Large intestine (tissue), 3 donors: ENCODE results near the gene C17orf107. TPM values are rescaled to one million over a fixed set of nuclear protein-coding genes. Genes with fewer than 3 reads are reported as not detected.

Experiments used
- DNase-seq, 2 donors: peaks; one replicate each; pipeline versions ENCODE4 v3.0.0 to v3.0.0-alpha.2; 2013
- H3K27ac ChIP-seq: one replicate; pipeline ENCODE4 v1.5.1; 2013; ENCODE audit warnings: low read length
- H3K27me3 ChIP-seq: 2 replicates; pipeline ENCODE4 v1.6.1; 2013; ENCODE audit warnings: low read length; ENCODE audit not compliant: control insufficient read depth, insufficient read depth
- H3K36me3 ChIP-seq: 2 replicates; pipeline ENCODE4 v1.6.1; 2013; ENCODE audit warnings: low read length; ENCODE audit not compliant: control insufficient read depth, insufficient read depth
- H3K4me1 ChIP-seq: one replicate; pipeline ENCODE4 v1.6.1; 2013; ENCODE audit warnings: low read length; ENCODE audit not compliant: control insufficient read depth, insufficient read depth
- H3K4me3 ChIP-seq: one replicate; pipeline ENCODE4 v1.5.1; 2013; ENCODE audit warnings: low read length
- H3K9me3 ChIP-seq: one replicate; pipeline ENCODE4 v1.6.1; 2013; ENCODE audit warnings: mild to moderate bottlenecking, low read depth, low read length, moderate library complexity; ENCODE audit not compliant: control insufficient read depth
- WGBS: methylation state at CpG from one replicate; pipeline ENCODE4 v1.1.5; 2013; ENCODE audit warnings: low lambda C conversion rate; ENCODE audit not compliant: insufficient coverage; 5-methylcytosine and 5-hydroxymethylcytosine counted together
- polyA plus RNA-seq: library from polyadenylated mRNA; unstranded; fragments of 120-200 nt; gene quantifications from one replicate; pipeline ENCODE4 v1.2.1, GENCODE V29; 2013

Gene C17orf107
- polyA plus RNA-seq, 1 donor: 2.1 TPM

DNA sequence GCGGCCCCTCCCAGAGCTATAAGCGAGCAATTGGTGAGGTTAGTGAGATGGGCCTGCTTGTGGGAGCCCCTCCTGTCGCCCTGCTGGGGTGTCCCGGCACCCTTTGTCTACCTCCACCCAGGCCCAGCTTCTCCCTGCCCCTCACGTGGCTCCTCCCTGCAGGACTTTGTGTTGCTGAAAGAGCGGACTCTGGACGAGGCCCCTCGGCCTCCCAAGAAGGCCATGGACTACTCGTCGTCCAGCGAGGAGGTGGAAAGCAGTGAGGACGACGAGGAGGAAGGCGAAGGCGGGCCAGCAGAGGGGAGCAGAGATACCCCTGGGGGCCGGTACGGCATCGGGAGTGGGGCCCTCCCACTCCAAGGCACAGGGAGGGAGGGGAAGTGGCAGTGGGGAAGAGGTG is 6.1 kb upstream of the C17orf107 start:
- H3K4me3 ChIP-seq: peak overlapping the region; percentile 19
- peak; percentile 62 to 67 for DNase-seq
- H3K4me1 ChIP-seq: peaks cover 8% of the 10 kb centered on the region
- peak overlapping the region; percentile 65 for H3K27ac ChIP-seq
- H3K27me3 ChIP-seq: no peaks in the 10 kb centered on the region
- 80% methylated on average over 1 of the region's 18 CpGs for WGBS
- H3K9me3 ChIP-seq: no peaks in the 10 kb centered on the region
- H3K36me3 ChIP-seq: peaks cover 86% of the 10 kb centered on the region

DNA sequence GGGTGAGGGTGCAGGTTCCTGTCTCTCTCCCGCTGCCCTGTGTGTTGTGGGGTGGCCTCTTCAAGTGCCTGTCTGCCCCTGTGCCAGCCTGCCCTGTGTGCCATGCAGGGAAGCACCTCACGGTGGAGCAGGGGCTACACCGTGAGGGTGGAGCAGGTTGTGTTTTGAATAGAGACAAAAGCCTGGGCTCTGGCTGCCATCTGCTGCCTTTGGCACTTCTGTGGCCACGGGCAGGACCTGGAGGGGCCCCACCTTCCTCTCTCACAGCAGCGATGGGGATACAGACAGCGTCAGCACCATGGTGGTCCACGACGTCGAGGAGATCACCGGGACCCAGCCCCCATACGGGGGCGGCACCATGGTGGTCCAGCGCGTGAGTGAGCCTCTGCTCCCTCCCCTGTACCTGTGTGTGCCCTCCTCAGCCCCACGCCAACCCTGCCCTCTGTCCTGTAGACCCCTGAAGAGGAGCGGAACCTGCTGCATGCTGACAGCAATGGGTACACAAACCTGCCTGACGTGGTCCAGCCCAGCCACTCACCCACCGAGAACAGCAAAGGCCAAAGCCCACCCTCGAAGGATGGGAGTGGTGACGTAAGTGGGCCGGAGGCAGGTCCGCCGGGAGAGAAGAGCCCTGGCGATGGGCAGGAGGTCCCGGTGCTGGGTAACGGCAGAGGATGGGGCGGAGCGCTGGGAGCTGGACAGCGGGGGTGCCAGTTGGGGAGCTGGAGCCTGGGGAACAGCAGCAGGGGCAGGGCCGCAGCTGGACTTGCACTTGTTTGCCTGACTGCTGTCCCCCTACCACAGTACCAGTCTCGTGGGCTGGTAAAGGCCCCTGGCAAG is 5.4 kb upstream of the C17orf107 start:
- peak overlapping the region; percentile 65 for H3K27ac ChIP-seq
- H3K4me3 ChIP-seq: peak overlapping the region; percentile 19
- no peaks in the 10 kb centered on the region for H3K9me3 ChIP-seq
- peaks cover 2% of the 10 kb centered on the region for H3K27me3 ChIP-seq
- no peak for DNase-seq
- H3K4me1 ChIP-seq: peaks cover 13% of the 10 kb centered on the region
- WGBS: no CpG with 5 or more reads among the region's 31 CpGs
- H3K36me3 ChIP-seq: peaks cover 81% of the 10 kb centered on the region

DNA sequence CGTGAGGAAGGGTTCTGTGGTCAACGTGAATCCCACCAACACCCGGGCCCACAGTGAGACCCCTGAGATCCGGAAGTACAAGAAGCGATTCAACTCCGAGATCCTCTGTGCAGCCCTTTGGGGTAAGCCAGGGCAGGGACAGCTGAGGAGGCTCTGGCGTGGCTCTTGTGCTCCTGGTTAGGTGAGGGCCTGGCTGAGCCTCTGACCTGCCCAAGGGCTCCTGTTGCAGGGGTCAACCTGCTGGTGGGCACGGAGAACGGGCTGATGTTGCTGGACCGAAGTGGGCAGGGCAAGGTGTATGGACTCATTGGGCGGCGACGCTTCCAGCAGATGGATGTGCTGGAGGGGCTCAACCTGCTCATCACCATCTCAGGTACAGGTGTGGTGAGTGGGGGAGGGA is 4.2 kb upstream of the C17orf107 start:
- Histone ChIP-seq H3K9me3 (peaks cover 2% of the 10 kb centered on the region), H3K27ac (no peak overlapping the region), H3K4me1 (peaks cover 20% of the 10 kb centered on the region), H3K4me3 (no peak overlapping the region), H3K27me3 (peaks cover 13% of the 10 kb centered on the region), H3K36me3 (peaks cover 75% of the 10 kb centered on the region)
- DNase-seq: no peak
- WGBS: no CpG with 5 or more reads among the region's 13 CpGs

DNA sequence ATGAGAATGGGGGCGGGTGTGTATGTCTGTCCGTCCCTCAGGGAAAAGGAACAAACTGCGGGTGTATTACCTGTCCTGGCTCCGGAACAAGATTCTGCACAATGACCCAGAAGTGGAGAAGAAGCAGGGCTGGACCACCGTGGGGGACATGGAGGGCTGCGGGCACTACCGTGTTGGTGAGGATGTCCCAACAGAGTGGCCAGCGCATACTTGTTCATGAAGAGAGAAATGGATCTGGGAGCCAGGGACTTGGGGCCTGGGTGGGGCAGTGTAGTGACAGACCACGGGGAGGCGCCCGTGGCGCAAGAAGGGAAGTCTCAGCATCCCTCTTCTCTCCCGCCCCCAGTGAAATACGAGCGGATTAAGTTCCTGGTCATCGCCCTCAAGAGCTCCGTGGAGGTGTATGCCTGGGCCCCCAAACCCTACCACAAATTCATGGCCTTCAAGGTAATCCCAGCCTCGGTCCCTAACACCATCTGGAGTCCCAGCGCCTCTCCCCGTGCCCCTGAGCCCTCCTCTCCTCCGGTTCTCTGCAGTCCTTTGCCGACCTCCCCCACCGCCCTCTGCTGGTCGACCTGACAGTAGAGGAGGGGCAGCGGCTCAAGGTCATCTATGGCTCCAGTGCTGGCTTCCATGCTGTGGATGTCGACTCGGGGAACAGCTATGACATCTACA is 3.5 kb upstream of the C17orf107 start:
- H3K36me3 ChIP-seq: peaks cover 69% of the 10 kb centered on the region
- H3K4me3 ChIP-seq: no peak overlapping the region
- peaks cover 19% of the 10 kb centered on the region for H3K27me3 ChIP-seq

DNA sequence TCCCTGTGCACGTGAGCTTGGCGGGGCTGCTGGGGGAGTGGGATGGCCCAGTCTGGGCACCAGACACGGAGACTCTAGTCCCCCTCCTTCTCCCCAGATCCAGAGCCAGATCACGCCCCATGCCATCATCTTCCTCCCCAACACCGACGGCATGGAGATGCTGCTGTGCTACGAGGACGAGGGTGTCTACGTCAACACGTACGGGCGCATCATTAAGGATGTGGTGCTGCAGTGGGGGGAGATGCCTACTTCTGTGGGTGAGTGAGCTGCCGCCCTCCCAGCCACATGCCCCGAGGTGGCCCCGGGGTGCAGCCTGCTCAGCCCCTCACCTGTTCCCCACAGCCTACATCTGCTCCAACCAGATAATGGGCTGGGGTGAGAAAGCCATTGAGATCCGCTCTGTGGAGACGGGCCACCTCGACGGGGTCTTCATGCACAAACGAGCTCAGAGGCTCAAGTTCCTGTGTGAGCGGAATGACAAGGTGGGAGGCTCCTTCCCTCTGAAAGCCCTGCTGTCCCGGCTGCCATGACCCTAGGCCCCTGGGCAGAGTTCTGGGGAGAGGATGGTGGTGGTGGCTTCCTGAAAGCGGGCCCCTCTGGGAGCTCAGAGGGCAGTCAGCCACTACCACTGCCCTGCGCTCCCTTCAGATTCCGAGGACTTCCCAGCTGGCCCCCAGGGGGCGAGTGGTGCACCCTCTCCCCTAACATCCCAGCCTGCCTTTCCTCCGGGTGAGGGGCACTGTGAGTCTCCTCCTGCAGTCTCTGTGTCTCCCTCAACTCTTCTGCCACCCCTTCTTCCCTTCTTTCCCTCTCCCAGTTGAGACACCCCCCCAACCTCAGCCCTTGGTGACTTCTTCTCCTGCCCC is 2.8 kb upstream of the C17orf107 start:
- H3K9me3 ChIP-seq: peaks cover 15% of the 10 kb centered on the region
- peaks cover 31% of the 10 kb centered on the region for H3K4me1 ChIP-seq
- no peak for DNase-seq
- H3K36me3 ChIP-seq: peaks cover 61% of the 10 kb centered on the region
- H3K27ac ChIP-seq: no peak overlapping the region
- no peak overlapping the region for H3K4me3 ChIP-seq
- peaks cover 27% of the 10 kb centered on the region for H3K27me3 ChIP-seq
- WGBS: no CpG with 5 or more reads among the region's 27 CpGs

More for the DNA sequence above, 3.5 kb upstream of the C17orf107 start:
- no CpG with 5 or more reads among the region's 27 CpGs for WGBS
- DNase-seq: no peak
- H3K27ac ChIP-seq: no peak overlapping the region
- peaks cover 8% of the 10 kb centered on the region for H3K9me3 ChIP-seq
- peaks cover 27% of the 10 kb centered on the region for H3K4me1 ChIP-seq

DNA sequence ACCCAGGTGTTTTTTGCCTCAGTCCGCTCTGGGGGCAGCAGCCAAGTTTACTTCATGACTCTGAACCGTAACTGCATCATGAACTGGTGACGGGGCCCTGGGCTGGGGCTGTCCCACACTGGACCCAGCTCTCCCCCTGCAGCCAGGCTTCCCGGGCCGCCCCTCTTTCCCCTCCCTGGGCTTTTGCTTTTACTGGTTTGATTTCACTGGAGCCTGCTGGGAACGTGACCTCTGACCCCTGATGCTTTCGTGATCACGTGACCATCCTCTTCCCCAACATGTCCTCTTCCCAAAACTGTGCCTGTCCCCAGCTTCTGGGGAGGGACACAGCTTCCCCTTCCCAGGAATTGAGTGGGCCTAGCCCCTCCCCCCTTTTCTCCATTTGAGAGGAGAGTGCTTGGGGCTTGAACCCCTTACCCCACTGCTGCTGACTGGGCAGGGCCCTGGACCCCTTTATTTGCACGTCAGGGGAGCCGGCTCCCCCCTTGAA is 2.1 kb upstream of the C17orf107 start:
- Histone ChIP-seq H3K27me3 (peaks cover 32% of the 10 kb centered on the region), H3K36me3 (peaks cover 54% of the 10 kb centered on the region), H3K27ac (no peak overlapping the region), H3K9me3 (peaks cover 17% of the 10 kb centered on the region), H3K4me1 (peaks cover 31% of the 10 kb centered on the region), H3K4me3 (no peak overlapping the region)
- WGBS: no CpG with 5 or more reads among the region's 10 CpGs
- no peak for DNase-seq

DNA sequence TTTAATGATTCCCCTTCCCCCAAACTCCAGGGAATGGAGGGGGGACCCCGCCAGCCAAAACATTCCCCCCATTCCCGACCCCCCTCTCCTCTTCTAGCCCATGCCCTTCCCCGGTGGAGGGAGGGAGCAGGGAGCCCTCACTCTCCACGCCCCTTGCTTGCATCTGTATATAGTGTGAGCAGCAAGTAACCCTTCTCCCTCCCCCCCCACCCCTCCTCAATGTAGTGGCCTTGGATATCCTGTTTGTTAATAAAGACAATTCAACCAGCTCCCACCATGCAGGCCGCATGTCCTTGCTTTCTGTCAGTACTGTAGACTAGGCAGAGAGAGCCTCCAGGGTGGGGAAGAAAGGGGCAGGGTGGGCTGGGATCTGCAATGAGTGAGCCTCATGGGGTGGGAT is 1.6 kb upstream of the C17orf107 start:
- Histone ChIP-seq H3K4me1 (peaks cover 33% of the 10 kb centered on the region), H3K27me3 (peaks cover 32% of the 10 kb centered on the region), H3K9me3 (peaks cover 17% of the 10 kb centered on the region), H3K36me3 (peaks cover 49% of the 10 kb centered on the region), H3K27ac (no peak overlapping the region), H3K4me3 (no peak overlapping the region)
- DNase-seq: no peak
- 80% methylated on average over 1 of the region's 5 CpGs for WGBS

DNA sequence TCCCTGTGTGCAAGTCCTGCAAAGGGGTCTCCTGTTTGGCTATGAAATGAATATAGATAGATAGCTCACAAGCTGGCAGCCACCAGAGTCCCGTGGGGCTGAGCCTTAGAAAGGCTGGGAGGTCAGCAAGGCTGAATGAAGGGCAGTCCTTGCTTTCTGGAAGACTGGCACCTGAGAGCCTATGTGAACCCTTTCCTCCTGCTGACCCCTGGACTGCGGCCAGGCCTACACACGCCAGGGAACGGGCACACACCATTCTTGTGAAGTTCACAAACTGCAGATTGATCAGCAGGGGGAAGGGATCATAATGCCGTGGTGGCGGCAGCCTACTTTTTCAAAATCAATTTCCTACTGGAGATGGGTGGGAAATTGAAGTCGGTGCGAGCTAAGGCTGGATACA is 985 bp upstream of the C17orf107 start:
- no peak overlapping the region for H3K4me3 ChIP-seq
- peaks cover 36% of the 10 kb centered on the region for H3K4me1 ChIP-seq
- H3K27ac ChIP-seq: no peak overlapping the region
- H3K27me3 ChIP-seq: peaks cover 32% of the 10 kb centered on the region
- H3K36me3 ChIP-seq: peaks cover 43% of the 10 kb centered on the region
- no peak for DNase-seq
- H3K9me3 ChIP-seq: peaks cover 17% of the 10 kb centered on the region
- no CpG with 5 or more reads among the region's 8 CpGs for WGBS

DNA sequence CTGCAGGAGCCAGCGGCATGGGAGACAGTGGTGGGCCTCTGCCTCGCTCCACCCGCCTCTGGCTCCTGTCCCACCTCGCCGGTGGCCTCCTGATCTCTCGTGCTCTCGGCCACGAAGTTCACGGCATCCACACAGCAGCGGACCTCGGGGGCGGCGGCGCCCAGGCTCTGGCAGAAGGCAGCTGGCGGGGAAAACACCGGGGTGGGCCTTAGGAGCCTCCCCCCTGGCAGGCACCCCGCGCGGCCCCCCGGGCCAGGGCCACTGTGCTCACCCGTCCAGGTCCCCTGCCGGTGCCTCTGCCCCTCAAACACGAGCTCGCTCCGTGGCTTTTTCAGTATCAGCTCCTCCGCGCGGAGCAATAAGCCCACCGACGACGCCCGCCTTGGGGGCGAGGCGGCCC is 409 bp upstream of the C17orf107 start:
- Histone ChIP-seq H3K4me1 (peaks cover 37% of the 10 kb centered on the region), H3K27ac (no peak overlapping the region), H3K9me3 (peaks cover 17% of the 10 kb centered on the region), H3K4me3 (peak overlapping the region; percentile 58), H3K36me3 (peaks cover 37% of the 10 kb centered on the region), H3K27me3 (peaks cover 32% of the 10 kb centered on the region)
- DNase-seq: no peak
- WGBS: no CpG with 5 or more reads among the region's 34 CpGs
